ENCODE results near the gene ATP2C2. TPM values are rescaled to one million over a fixed set of nuclear protein-coding genes. Genes with fewer than 3 reads are reported as not detected.

Gene ATP2C2
- total RNA-seq, 2 experiments from 2014 or later, result not detected

GRCh38 chr16:84361546-84361945 lies 6.8 kb upstream of the ATP2C2 start:
- ATAC-seq (ENCODE audit: poor library complexity), result no peak
- intact Hi-C loops (cut with DNase I, micrococcal nuclease), result no loop called here

GRCh38 chr16:84362471-84362941 lies 5.8 kb upstream of the ATP2C2 start:
- Mint-ChIP-seq H3K27ac (no peak overlapping the region), H3K9me3 (no peaks in the 10 kb centered on the region), H3K4me1 (ENCODE audit: low read depth) (peaks cover 20% of the 10 kb centered on the region), H3K4me3 (no peak overlapping the region), H3K36me3 (ENCODE audit: low read depth) (no peaks in the 10 kb centered on the region), H3K27me3 (peaks cover 34% of the 10 kb centered on the region)
- intact Hi-C loops (cut with DNase I, micrococcal nuclease), result no loop called here
- CTCF ChIA-PET, result no interaction called here
- no peak for TF ChIP-seq CTCF (IDR thresholded peaks at IDR 0.05)
- peaks cover 13 to 15% of the 10 kb centered on the region in 2 experiments for H3K27me3 ChIP-seq (ENCODE audit: control insufficient read depth in 1 of 2, insufficient read depth in 2 of 2, low read length in 2 of 2)
- no peak for ATAC-seq (ENCODE audit: poor library complexity)
- peaks cover 0 to under 1% of the 10 kb centered on the region in 2 experiments for H3K9me3 ChIP-seq (ENCODE audit: control insufficient read depth in 1 of 2, insufficient read depth in 1 of 2, low read length in 2 of 2)
- no peak overlapping the region for H3K27ac ChIP-seq (ENCODE audit: low read depth in 1 of 2, low read length in 2 of 2)
- no peak for DNase-seq
- H3K36me3 ChIP-seq (ENCODE audit: insufficient read depth, low read length), result no peaks in the 10 kb centered on the region
- H3K4me1 ChIP-seq (ENCODE audit: insufficient read depth, low read length), result peaks cover 12% of the 10 kb centered on the region
- POLR2A ChIA-PET, result no interaction called here
- no peak overlapping the region for H3K4me3 ChIP-seq (ENCODE audit: low read length)

More at GRCh38 chr16:84361546-84361945, 6.8 kb upstream of the ATP2C2 start:
- no peak for TF ChIP-seq CTCF (IDR thresholded peaks at IDR 0.05)
- Histone ChIP-seq H3K27ac (ENCODE audit: low read depth in 1 of 2, low read length in 2 of 2) (no peak overlapping the region), H3K9me3 (ENCODE audit: control insufficient read depth in 1 of 2, insufficient read depth in 1 of 2, low read length in 2 of 2) (no peaks in the 10 kb centered on the region), H3K27me3 (ENCODE audit: control insufficient read depth in 1 of 2, insufficient read depth in 2 of 2, low read length in 2 of 2) (peaks cover 4 to 9% of the 10 kb centered on the region in 2 experiments), H3K4me3 (ENCODE audit: low read length) (no peak overlapping the region), H3K36me3 (ENCODE audit: insufficient read depth, low read length) (no peaks in the 10 kb centered on the region), H3K4me1 (ENCODE audit: insufficient read depth, low read length) (peaks cover 12% of the 10 kb centered on the region)
- no peak for DNase-seq
- Mint-ChIP-seq H3K9me3 (no peaks in the 10 kb centered on the region), H3K27me3 (peaks cover 25% of the 10 kb centered on the region), H3K4me3 (no peak overlapping the region), H3K36me3 (ENCODE audit: low read depth) (no peaks in the 10 kb centered on the region), H3K4me1 (ENCODE audit: low read depth) (peaks cover 20% of the 10 kb centered on the region), H3K27ac (no peak overlapping the region)
- ChIA-PET POLR2A (no interaction called here), CTCF (no interaction called here)

GRCh38 chr16:84366208-84366607 lies 2.1 kb upstream of the ATP2C2 start:
- Mint-ChIP-seq H3K36me3 (ENCODE audit: low read depth) (no peaks in the 10 kb centered on the region), H3K4me3 (no peak overlapping the region), H3K4me1 (ENCODE audit: low read depth) (peaks cover 9% of the 10 kb centered on the region), H3K27me3 (peaks cover 63% of the 10 kb centered on the region), H3K27ac (no peak overlapping the region), H3K9me3 (no peaks in the 10 kb centered on the region)
- no peaks in the 10 kb centered on the region for H3K36me3 ChIP-seq (ENCODE audit: insufficient read depth, low read length)
- peaks cover 0 to 10% of the 10 kb centered on the region in 2 experiments for H3K9me3 ChIP-seq (ENCODE audit: control insufficient read depth in 1 of 2, insufficient read depth in 1 of 2, low read length in 2 of 2)
- intact Hi-C loops (cut with DNase I, micrococcal nuclease), result no loop called here
- peaks cover 38 to 48% of the 10 kb centered on the region in 2 experiments for H3K27me3 ChIP-seq (ENCODE audit: control insufficient read depth in 1 of 2, insufficient read depth in 2 of 2, low read length in 2 of 2)
- TF ChIP-seq CTCF (IDR thresholded peaks at IDR 0.05), result no peak
- ATAC-seq (ENCODE audit: poor library complexity) (no peak), DNase-seq (no peak)
- POLR2A ChIA-PET, result no interaction called here
- H3K27ac ChIP-seq (ENCODE audit: low read depth in 1 of 2, low read length in 2 of 2), result no peak overlapping the region
- peaks cover 13% of the 10 kb centered on the region for H3K4me1 ChIP-seq (ENCODE audit: insufficient read depth, low read length)
- H3K4me3 ChIP-seq (ENCODE audit: low read length), result no peak overlapping the region
- CTCF ChIA-PET, result no interaction called here

Measured in CD4-positive, alpha-beta T cell (primary cell).